Esophagus muscularis mucosa (tissue), 4 donors: ENCODE results near the gene ZFYVE28. TPM values are rescaled to one million over a fixed set of nuclear protein-coding genes. Genes with fewer than 3 reads are reported as not detected.

ENCODE experiments used
- DNase-seq: peaks from one replicate; pipeline ENCODE4 v3.0.0-alpha.2; 2017; ENCODE audit errors: extremely low spot score
- H3K27ac ChIP-seq, 4 donors: fragments of 200-600 bp; sonication (generic); replicated peaks in 1 of 4; 1 replicate in 3 of 4; 2 replicates in 1 of 4; pipeline ENCODE4 v1.5.1; 2016 to 2019; ENCODE audit warnings: mild to moderate bottlenecking in 1 of 4
- H3K27me3 ChIP-seq, 4 donors: fragments of 200-600 bp; sonication (generic); one replicate each; pipeline versions ENCODE4 v1.5.1 to v1.6.0; 2016 to 2019
- H3K36me3 ChIP-seq, 4 donors: fragments of 200-600 bp; sonication (generic); one replicate each; pipeline ENCODE4 v1.5.1; 2016 to 2019
- H3K4me1 ChIP-seq, 4 donors: fragments of 200-600 bp; sonication (generic); one replicate each; pipeline ENCODE4 v1.5.1; 2016 to 2019
- H3K4me3 ChIP-seq, 4 donors: fragments of 200-600 bp; sonication (generic); 1 replicate in 2 of 4; 2 replicates in 2 of 4; pipeline ENCODE4 v1.5.1; 2016 to 2019; ENCODE audit warnings: mild to moderate bottlenecking in 4 of 4, moderate library complexity in 1 of 4
- H3K9me3 ChIP-seq, 4 donors: fragments of 200-600 bp; sonication (generic); 1 replicate in 3 of 4; 2 replicates in 1 of 4; pipeline ENCODE4 v1.5.1; 2016 to 2019
- EP300 ChIP-seq: sonication (generic); formaldehyde crosslinking; IDR thresholded peaks from one replicate; pipeline ENCODE4 v1.6.1; 2017; ENCODE audit warnings: antibody characterized with exemption
- POLR2A ChIP-seq: fragments of 450-650 bp; IDR thresholded peaks from one replicate; pipeline ENCODE4 v1.6.1; 2017; ENCODE audit warnings: antibody characterized with exemption, moderate library complexity, mild to moderate bottlenecking, low read depth
- POLR2AphosphoS5 ChIP-seq, 2 donors: sonication (generic); formaldehyde crosslinking; IDR thresholded peaks; one replicate each; pipeline ENCODE4 v1.6.1; 2017; ENCODE audit warnings: antibody characterized with exemption in 2 of 2
- WGBS: methylation state at CpG from one replicate; pipeline ENCODE4 v1.1.5; 2018; 5-methylcytosine and 5-hydroxymethylcytosine counted together
- intact Hi-C: fragments of 100-400 bp; cut with DNase I; formaldehyde crosslinking; loops from one replicate; pipeline ENCODE4 v1.15.1; 2023
- total RNA-seq, 4 donors: library from RNA; depleted of rRNA; stranded (reverse); fragments of >200 nt; gene quantifications; one replicate each; pipeline versions ENCODE4 v1.1.0 to v1.2.1, GENCODE V29; 2016
- TF ChIP-seq, protein P1 (sequence below), 3 experiments: fragments of 200-600 bp in 2 of 3; fragments of 450-650 bp in 1 of 3; sonication (generic) in 2 of 3; IDR thresholded peaks; one replicate each; pipeline ENCODE4 v1.5.1; 2017 to 2019; ENCODE audit warnings: antibody characterized with exemption in 3 of 3, mild to moderate bottlenecking in 2 of 3, moderate library complexity in 1 of 3

Gene ZFYVE28
- total RNA-seq, 4 donors from 2014 or later = 4.5 to 13.4 (median 8.4) TPM

DNA sequence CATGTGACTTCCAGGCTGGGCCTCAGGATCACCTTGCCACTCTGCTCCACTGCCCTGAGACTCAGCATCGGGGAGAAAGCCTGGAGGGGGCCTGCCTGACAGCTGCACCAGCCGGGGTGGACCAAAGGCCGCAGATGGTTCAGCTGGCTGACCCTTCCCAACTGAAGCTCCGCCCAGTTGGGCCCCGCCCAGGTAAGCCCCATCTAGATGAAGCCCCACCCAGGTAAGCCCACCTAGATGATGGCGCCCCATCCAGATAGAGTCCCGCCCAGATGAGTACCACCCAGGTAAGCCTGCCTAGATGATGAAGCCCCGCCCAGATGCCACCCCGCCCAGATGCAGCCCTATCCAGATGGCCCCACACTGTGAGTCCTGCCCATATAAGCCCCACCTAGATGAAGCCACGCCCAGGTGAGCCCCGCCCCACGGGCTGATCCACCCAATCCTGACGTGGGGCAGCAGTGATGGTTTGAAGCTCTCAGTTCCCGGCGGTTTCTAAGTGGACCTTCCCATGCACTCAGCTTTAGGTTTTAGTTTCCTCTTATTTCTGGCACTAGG lies 10.0 kb downstream of the ZFYVE28 start:
- H3K4me3 ChIP-seq = no peak overlapping the region
- H3K4me1 ChIP-seq = peaks cover 14 to 18% (median 17%) of the 10 kb centered on the region in 4 donors
- H3K36me3 ChIP-seq = no peaks in the 10 kb centered on the region
- TF ChIP-seq POLR2AphosphoS5 (IDR thresholded peaks at IDR 0.05) = no peak
- TF ChIP-seq POLR2A = no peak
- TF ChIP-seq EP300 = no peak
- TF ChIP-seq, protein P1, sequence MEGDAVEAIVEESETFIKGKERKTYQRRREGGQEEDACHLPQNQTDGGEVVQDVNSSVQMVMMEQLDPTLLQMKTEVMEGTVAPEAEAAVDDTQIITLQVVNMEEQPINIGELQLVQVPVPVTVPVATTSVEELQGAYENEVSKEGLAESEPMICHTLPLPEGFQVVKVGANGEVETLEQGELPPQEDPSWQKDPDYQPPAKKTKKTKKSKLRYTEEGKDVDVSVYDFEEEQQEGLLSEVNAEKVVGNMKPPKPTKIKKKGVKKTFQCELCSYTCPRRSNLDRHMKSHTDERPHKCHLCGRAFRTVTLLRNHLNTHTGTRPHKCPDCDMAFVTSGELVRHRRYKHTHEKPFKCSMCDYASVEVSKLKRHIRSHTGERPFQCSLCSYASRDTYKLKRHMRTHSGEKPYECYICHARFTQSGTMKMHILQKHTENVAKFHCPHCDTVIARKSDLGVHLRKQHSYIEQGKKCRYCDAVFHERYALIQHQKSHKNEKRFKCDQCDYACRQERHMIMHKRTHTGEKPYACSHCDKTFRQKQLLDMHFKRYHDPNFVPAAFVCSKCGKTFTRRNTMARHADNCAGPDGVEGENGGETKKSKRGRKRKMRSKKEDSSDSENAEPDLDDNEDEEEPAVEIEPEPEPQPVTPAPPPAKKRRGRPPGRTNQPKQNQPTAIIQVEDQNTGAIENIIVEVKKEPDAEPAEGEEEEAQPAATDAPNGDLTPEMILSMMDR (IDR thresholded peaks at IDR 0.05) = no peak
- WGBS = 90% methylated on average over 7 of the region's 15 CpGs
- H3K9me3 ChIP-seq = no peaks in the 10 kb centered on the region
- peaks cover 0 to 9% (median 0%) of the 10 kb centered on the region in 4 donors for H3K27me3 ChIP-seq
- no peak for DNase-seq
- intact Hi-C loops = no loop called here
- no peak overlapping the region for H3K27ac ChIP-seq

DNA sequence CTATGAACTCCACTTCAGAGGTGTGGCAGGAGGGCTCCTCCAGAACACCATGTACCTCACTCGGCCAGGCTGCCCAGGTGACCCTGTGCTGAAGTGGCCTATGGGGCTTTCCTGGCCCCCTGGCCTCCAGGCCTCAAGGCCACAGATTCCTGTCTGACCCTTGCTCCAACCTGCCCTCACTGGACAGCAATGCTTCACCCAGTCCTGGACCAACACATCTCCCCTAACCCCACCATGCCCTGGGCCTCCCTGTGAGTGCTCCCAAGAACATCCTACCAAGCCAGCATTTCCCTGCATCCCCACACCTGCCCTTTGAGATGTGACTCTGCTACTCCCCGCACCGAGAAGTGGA lies 10.5 kb downstream of the ZFYVE28 start:
- intact Hi-C loops = no loop called here
- 83% methylated on average over 1 of the region's 3 CpGs for WGBS
- H3K27ac ChIP-seq = no peak overlapping the region

GRCh38 chr4:2406920-2407319 lies 11.5 kb downstream of the ZFYVE28 start:
- intact Hi-C loops = no loop called here

More for the DNA sequence above, 10.5 kb downstream of the ZFYVE28 start:
- Histone ChIP-seq H3K9me3 (no peaks in the 10 kb centered on the region), H3K27me3 (peaks cover 0 to 9% (median 0%) of the 10 kb centered on the region in 4 donors), H3K36me3 (no peaks in the 10 kb centered on the region), H3K4me3 (no peak overlapping the region), H3K4me1 (peaks cover 11 to 17% (median 14%) of the 10 kb centered on the region in 4 donors)
- DNase-seq = no peak
- TF ChIP-seq EP300 = no peak
- TF ChIP-seq, protein P1 (IDR thresholded peaks at IDR 0.05) = no peak
- TF ChIP-seq POLR2A = no peak
- TF ChIP-seq POLR2AphosphoS5 (IDR thresholded peaks at IDR 0.05) = no peak

DNA sequence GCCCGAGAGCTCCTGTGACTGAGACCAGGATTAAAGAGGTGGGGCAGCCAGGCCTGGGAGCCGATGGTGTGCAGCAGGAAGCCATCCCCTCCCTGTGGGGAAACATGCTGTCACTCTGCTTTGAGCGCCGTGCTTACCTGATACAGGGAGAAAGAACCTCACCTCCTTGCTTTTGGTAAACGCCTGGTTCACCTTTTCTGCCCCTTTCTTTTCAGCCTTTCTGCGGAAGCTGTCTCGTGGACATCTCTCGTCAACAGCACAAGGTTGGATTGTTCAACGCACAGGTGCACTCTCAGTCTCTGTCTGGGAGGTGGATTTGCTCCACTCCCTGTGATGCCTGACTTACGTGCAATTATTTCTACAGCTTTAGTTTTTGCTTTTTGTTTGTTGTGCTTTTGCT lies 12.0 kb downstream of the ZFYVE28 start:
- no peak overlapping the region for H3K4me3 ChIP-seq

More at GRCh38 chr4:2406920-2407319, 11.5 kb downstream of the ZFYVE28 start:
- WGBS = 73% methylated on average over 7 of the region's 7 CpGs
- TF ChIP-seq EP300 (no peak), POLR2AphosphoS5 (IDR thresholded peaks at IDR 0.05) (no peak), POLR2A (no peak)
- TF ChIP-seq, protein P1 (IDR thresholded peaks at IDR 0.05) = no peak
- H3K4me3 ChIP-seq = no peak overlapping the region
- H3K9me3 ChIP-seq = no peaks in the 10 kb centered on the region
- H3K27ac ChIP-seq = no peak overlapping the region
- H3K36me3 ChIP-seq = no peaks in the 10 kb centered on the region
- peaks cover 0 to 9% (median 0%) of the 10 kb centered on the region in 4 donors for H3K27me3 ChIP-seq
- peaks cover 12 to 17% (median 14%) of the 10 kb centered on the region in 4 donors for H3K4me1 ChIP-seq
- no peak for DNase-seq

More for the DNA sequence above, 12.0 kb downstream of the ZFYVE28 start:
- TF ChIP-seq, protein P1 (IDR thresholded peaks at IDR 0.05) = no peak
- TF ChIP-seq POLR2A (no peak), EP300 (no peak), POLR2AphosphoS5 (IDR thresholded peaks at IDR 0.05) (no peak)
- WGBS = 83% methylated on average over 10 of the region's 10 CpGs
- no peaks in the 10 kb centered on the region for H3K36me3 ChIP-seq
- peaks cover 16 to 20% (median 18%) of the 10 kb centered on the region in 4 donors for H3K4me1 ChIP-seq
- H3K9me3 ChIP-seq = no peaks in the 10 kb centered on the region
- H3K27me3 ChIP-seq = peaks cover 0 to 9% (median 0%) of the 10 kb centered on the region in 4 donors
- intact Hi-C loops = no loop called here
- no peak for DNase-seq
- no peak overlapping the region for H3K27ac ChIP-seq
